Measurements from ENCODE around the gene ITGB4. TPM values are rescaled to one million over a fixed set of nuclear protein-coding genes. Genes with fewer than 3 reads are reported as not detected.

Gene ITGB4
- total RNA-seq, 1 donor from 2014 or later, result 26.4 TPM

GRCh38 chr17:75733471-75733870, 12.2 kb downstream of the ITGB4 start:
- Mint-ChIP-seq H3K27me3 (peaks cover 3% of the 10 kb centered on the region), H3K9me3 (no peaks in the 10 kb centered on the region), H3K4me3 (no peak overlapping the region), H3K4me1 (ENCODE audit: unreplicated experiment) (no peaks in the 10 kb centered on the region), H3K27ac (no peak overlapping the region), H3K36me3 (no peaks in the 10 kb centered on the region)
- TF ChIP-seq CTCF (conservative IDR thresholded peaks at IDR 0.05), result no peak
- no peak for DNase-seq (ENCODE audit: extremely low spot score, unreplicated experiment)

GRCh38 chr17:75734674-75735294, 13.5 kb downstream of the ITGB4 start:
- no peaks in the 10 kb centered on the region for H3K36me3 Mint-ChIP-seq
- TF ChIP-seq CTCF (conservative IDR thresholded peaks at IDR 0.05), result no peak
- H3K27ac Mint-ChIP-seq, result no peak overlapping the region
- H3K27me3 Mint-ChIP-seq, result peaks cover 3% of the 10 kb centered on the region
- no peak for DNase-seq (ENCODE audit: extremely low spot score, unreplicated experiment)
- H3K9me3 Mint-ChIP-seq, result no peaks in the 10 kb centered on the region
- H3K4me3 Mint-ChIP-seq, result no peak overlapping the region
- no peaks in the 10 kb centered on the region for H3K4me1 Mint-ChIP-seq (ENCODE audit: unreplicated experiment)

- H3K9me3 Mint-ChIP-seq, result no peaks in the 10 kb centered on the region
These were observed 15.0 kb downstream of the ITGB4 start for GRCh38 chr17:75736173-75736835.

GRCh38 chr17:75737133-75737962, 16.1 kb downstream of the ITGB4 start:
- Mint-ChIP-seq H3K27ac (no peak overlapping the region), H3K4me1 (ENCODE audit: unreplicated experiment) (no peaks in the 10 kb centered on the region), H3K9me3 (no peaks in the 10 kb centered on the region), H3K4me3 (no peak overlapping the region), H3K36me3 (no peaks in the 10 kb centered on the region), H3K27me3 (peaks cover 3% of the 10 kb centered on the region)
- no peak for TF ChIP-seq CTCF (conservative IDR thresholded peaks at IDR 0.05)
- DNase-seq (ENCODE audit: extremely low spot score, unreplicated experiment), result no peak

More at GRCh38 chr17:75736173-75736835, 15.0 kb downstream of the ITGB4 start:
- Mint-ChIP-seq H3K4me1 (ENCODE audit: unreplicated experiment) (no peaks in the 10 kb centered on the region), H3K36me3 (no peaks in the 10 kb centered on the region), H3K27ac (no peak overlapping the region), H3K4me3 (no peak overlapping the region), H3K27me3 (peaks cover 3% of the 10 kb centered on the region)
- DNase-seq (ENCODE audit: extremely low spot score, unreplicated experiment), result no peak
- TF ChIP-seq CTCF (conservative IDR thresholded peaks at IDR 0.05), result no peak

- H3K4me1 Mint-ChIP-seq (ENCODE audit: unreplicated experiment), result no peaks in the 10 kb centered on the region
- H3K27ac Mint-ChIP-seq, result no peak overlapping the region
- TF ChIP-seq CTCF (conservative IDR thresholded peaks at IDR 0.05), result no peak
These were observed 17.1 kb downstream of the ITGB4 start for GRCh38 chr17:75738218-75738802.

More at GRCh38 chr17:75738218-75738802, 17.1 kb downstream of the ITGB4 start:
- Mint-ChIP-seq H3K4me3 (no peak overlapping the region), H3K9me3 (no peaks in the 10 kb centered on the region), H3K36me3 (no peaks in the 10 kb centered on the region), H3K27me3 (peaks cover 3% of the 10 kb centered on the region)
- DNase-seq (ENCODE audit: extremely low spot score, unreplicated experiment), result no peak
